ENCODE results near the gene BAZ2A. TPM values are rescaled to one million over a fixed set of nuclear protein-coding genes. Genes with fewer than 3 reads are reported as not detected.

BAZ2A gene
- total RNA-seq, 2 experiments from 2014 or later = 40.6 to 139 TPM

GRCh38 chr12:56633468-56634241, 3.5 kb upstream of the BAZ2A start:
- Histone ChIP-seq H3K4me3 (ENCODE audit: low read depth, low read length, poor library complexity, severe bottlenecking) (peak overlapping the region; percentile 76), H3K36me3 (ENCODE audit: insufficient read depth, low read length) (peaks cover 17% of the 10 kb centered on the region), H3K4me1 (ENCODE audit: insufficient read depth, low read length, poor library complexity, severe bottlenecking) (peaks cover 68% of the 10 kb centered on the region), H3K27ac (ENCODE audit: low read depth, low read length, poor library complexity, severe bottlenecking) (peak overlapping the region; percentile 92), H4K20me1 (ENCODE audit: insufficient read depth, low read length) (no peaks in the 10 kb centered on the region), H3K79me2 (ENCODE audit: insufficient read depth, low read depth, low read length) (peaks cover 62% of the 10 kb centered on the region), H2AFZ (ENCODE audit: low read length) (peak overlapping the region; percentile 37; the same call in 1 of the 2 replicates), H3K9me2 (ENCODE audit: insufficient read depth, low read length) (no peaks in the 10 kb centered on the region), H3K9me3 (ENCODE audit: low read length) (no peaks in the 10 kb centered on the region), H3K4me2 (ENCODE audit: low read length) (peak overlapping the region; percentile 98)
- intact Hi-C loops (cut with micrococcal nuclease; ENCODE audit: unreplicated experiment) = loop anchor here (1.0 to 10.0 kb wide), 3 partner anchors 55 to 519 kb away; partner anchors contain the start of genes PTGES3, RPL41 and ZC3H10
- BruUV-seq (replicated peaks) = no TSS peak
- ChIA-PET CTCF (ENCODE audit: unreplicated experiment) (no interaction called here), POLR2A (interaction anchor here (0.5 to 1.2 kb wide), 7 partner anchors 12 to 320 kb away, joined by 3 to 5 read pairs (median 3); partner anchors contain the start of gene ATP5F1B)
- TF ChIP-seq EZH2phosphoT487 (IDR thresholded peaks at IDR 0.05; ENCODE audit: borderline replicate concordance, low read depth, low read length) = no peak
- no peak for TF ChIP-seq CTCF (conservative IDR thresholded peaks at IDR 0.05; ENCODE audit: low read length)
- no peak for DNase-seq (ENCODE audit: low spot score)

- peak overlapping the region; percentile 92 for H3K27ac ChIP-seq (ENCODE audit: low read depth, low read length, poor library complexity, severe bottlenecking)
- H3K79me2 ChIP-seq (ENCODE audit: insufficient read depth, low read depth, low read length) = peaks cover 70% of the 10 kb centered on the region
- H3K9me3 ChIP-seq (ENCODE audit: low read length) = no peaks in the 10 kb centered on the region
- no TSS peak for BruUV-seq (replicated peaks)
- peaks cover 67% of the 10 kb centered on the region for H3K4me1 ChIP-seq (ENCODE audit: insufficient read depth, low read length, poor library complexity, severe bottlenecking)
- intact Hi-C loops (cut with micrococcal nuclease; ENCODE audit: unreplicated experiment) = loop anchor here (1.0 to 10.0 kb wide), 3 partner anchors 55 to 518 kb away; partner anchors contain the start of genes PTGES3, RPL41 and ZC3H10
- ChIA-PET POLR2A (interaction anchor here (0.5 to 1.2 kb wide), 2 partner anchors 13 to 35 kb away, joined by 3 to 5 read pairs; partner anchors contain the start of gene ATP5F1B), CTCF (ENCODE audit: unreplicated experiment) (no interaction called here)
- H4K20me1 ChIP-seq (ENCODE audit: insufficient read depth, low read length) = no peaks in the 10 kb centered on the region
- peak; percentile 28 for DNase-seq (ENCODE audit: low spot score)
- peaks cover 10% of the 10 kb centered on the region for H3K36me3 ChIP-seq (ENCODE audit: insufficient read depth, low read length)
- no peak overlapping the region for H2AFZ ChIP-seq (ENCODE audit: low read length)
- H3K4me2 ChIP-seq (ENCODE audit: low read length) = peak overlapping the region; percentile 98
- no peaks in the 10 kb centered on the region for H3K9me2 ChIP-seq (ENCODE audit: insufficient read depth, low read length)
- peak overlapping the region; percentile 76 for H3K4me3 ChIP-seq (ENCODE audit: low read depth, low read length, poor library complexity, severe bottlenecking)
- no peak; the same call in 1 of the 2 replicates for TF ChIP-seq CTCF (conservative IDR thresholded peaks at IDR 0.05; ENCODE audit: low read length)
- TF ChIP-seq EZH2phosphoT487 (IDR thresholded peaks at IDR 0.05; ENCODE audit: borderline replicate concordance, low read depth, low read length) = no peak
Observed at GRCh38 chr12:56632701-56633467, 2.8 kb upstream of the BAZ2A start.
